Endothelial cell of umbilical vein (primary cell): ENCODE measurements around the gene RARRES2. TPM values are rescaled to one million over a fixed set of nuclear protein-coding genes. Genes with fewer than 3 reads are reported as not detected.

Experiments used
- BruUV-seq: library from RNA; stranded (reverse); fragments of 400-500 nt; replicated peaks from 2 replicates; lab custom pipeline; 2021; lab: Mats Ljungman, UMichigan
- CTCF ChIA-PET: fragments of 300-600, 350-600 bp; sonication (Branson Sonifier 250); formaldehyde crosslinking; loops from one replicate; lab custom pipeline; 2021; ENCODE audit warnings: antibody characterized with exemption, inconsistent platforms; lab: Charles Lee
- POLR2A ChIA-PET: fragments of 300-600, 350-600 bp; sonication (Branson Sonifier 250); formaldehyde crosslinking; loops from one replicate; lab custom pipeline; 2021; ENCODE audit warnings: antibody characterized with exemption, inconsistent platforms; lab: Charles Lee
- DNase-seq: peaks from one replicate; pipeline ENCODE4 v3.0.0-alpha.2; 2011; ENCODE audit warnings: low read depth, low spot score
- FAIRE-seq: peaks from 2 replicates; lab custom pipeline; 2011; peaks lifted over from hg19 to GRCh38; lab: Jason Lieb, UNC
- H2AFZ ChIP-seq: 2 replicates; pipeline ENCODE4 v1.6.0; 2012; ENCODE audit warnings: low read depth, low read length, control low read depth, inconsistent platforms
- H3K27ac ChIP-seq: 2 replicates; pipeline ENCODE4 v1.5.1; 2011; ENCODE audit warnings: low read depth, mild to moderate bottlenecking, control low read depth, low read length, moderate library complexity; ENCODE audit not compliant: insufficient read depth
- H3K27me3 ChIP-seq, 2 experiments: 2 replicates each; pipeline versions ENCODE4 v1.6.0 to v1.6.1; 2011; ENCODE audit warnings: low read length in 2 of 2, mixed read lengths in 1 of 2; ENCODE audit not compliant: control insufficient read depth in 2 of 2, insufficient read depth in 2 of 2
- H3K36me3 ChIP-seq, 2 experiments: 2 replicates in 1 of 2; 3 replicates in 1 of 2; pipeline ENCODE4 v1.5.1; 2011; ENCODE audit warnings: low read length in 2 of 2, mild to moderate bottlenecking in 1 of 2, moderate library complexity in 1 of 2; ENCODE audit not compliant: control insufficient read depth in 2 of 2, insufficient read depth in 2 of 2; ENCODE audit errors: extremely low read depth in 1 of 2
- H3K4me1 ChIP-seq: 3 replicates; pipeline ENCODE4 v1.5.1; 2011; ENCODE audit warnings: mild to moderate bottlenecking, low read length; ENCODE audit not compliant: control insufficient read depth, insufficient read depth; ENCODE audit errors: extremely low read depth
- H3K4me2 ChIP-seq: 2 replicates; pipeline ENCODE4 v1.6.1; 2011; ENCODE audit warnings: low read length, control low read depth, mixed read lengths; ENCODE audit not compliant: insufficient read depth
- H3K4me3 ChIP-seq, 3 experiments: fragments of 200-600 bp in 1 of 3; sonication (generic), shearing (Covaris generic) in 1 of 3; replicated peaks in 1 of 3; 2 replicates each; pipeline ENCODE4 v1.5.1; 2011 to 2016; ENCODE audit warnings: control low read depth in 3 of 3, low read length in 3 of 3, mild to moderate bottlenecking in 2 of 3, inconsistent platforms in 1 of 3, low read depth in 1 of 3, moderate library complexity in 1 of 3; ENCODE audit not compliant: insufficient read depth in 1 of 3
- H3K79me2 ChIP-seq: 2 replicates; pipeline ENCODE4 v1.6.0; 2012; ENCODE audit warnings: low read length, inconsistent platforms; ENCODE audit not compliant: control insufficient read depth, insufficient read depth
- H3K9ac ChIP-seq: replicated peaks from 2 replicates; pipeline ENCODE3; 2011; ENCODE audit warnings: low read length, control low read depth; ENCODE audit not compliant: insufficient read depth; ENCODE audit errors: extremely low read depth
- H3K9me1 ChIP-seq: replicated peaks from 3 replicates; pipeline ENCODE4 v1.6.0; 2011; ENCODE audit warnings: mild to moderate bottlenecking, low read length; ENCODE audit not compliant: control insufficient read depth, insufficient read depth; ENCODE audit errors: extremely low read depth
- H3K9me3 ChIP-seq: replicated peaks from 2 replicates; pipeline ENCODE4 v1.5.1; 2012; ENCODE audit warnings: low read length, inconsistent platforms; ENCODE audit not compliant: control insufficient read depth, insufficient read depth
- H4K20me1 ChIP-seq: replicated peaks from 2 replicates; pipeline ENCODE3; 2011; ENCODE audit warnings: mild to moderate bottlenecking, low read length; ENCODE audit not compliant: control insufficient read depth, insufficient read depth; ENCODE audit errors: extremely low read depth
- CTCF ChIP-seq, 2 donors: IDR thresholded peaks; 1 replicate in 1 of 2; 2 replicates in 1 of 2; pipeline ENCODE4 v1.5.1; 2011; ENCODE audit warnings: low read length in 2 of 2, mild to moderate bottlenecking in 2 of 2, moderate library complexity in 2 of 2, control low read depth in 1 of 2, inconsistent platforms in 1 of 2, low read depth in 1 of 2; ENCODE audit not compliant: insufficient read depth in 1 of 2; ENCODE audit errors: extremely low read depth in 1 of 2
- EZH2 ChIP-seq: IDR thresholded peaks from 2 replicates; pipeline ENCODE4 v1.6.1; 2012; ENCODE audit warnings: borderline replicate concordance, low read depth, mild to moderate bottlenecking, moderate library complexity, low read length, inconsistent platforms; ENCODE audit not compliant: severe bottlenecking
- GATA2 ChIP-seq: IDR thresholded peaks from 2 replicates; pipeline ENCODE4 v1.7.0; 2011; ENCODE audit warnings: low read depth, mild to moderate bottlenecking, moderate library complexity, mixed read lengths, low read length; ENCODE audit not compliant: insufficient read length, insufficient read depth
- JUN ChIP-seq: IDR thresholded peaks from 2 replicates; pipeline ENCODE4 v1.6.1; 2011; ENCODE audit warnings: borderline replicate concordance, low read depth; ENCODE audit not compliant: insufficient read length, insufficient read depth
- MYC ChIP-seq: IDR thresholded peaks from one replicate; pipeline ENCODE4 v1.6.1; 2011; ENCODE audit warnings: mild to moderate bottlenecking, low read depth, low read length
- POLR2A ChIP-seq: IDR thresholded peaks from 2 replicates; pipeline ENCODE4 v1.6.1; 2012; ENCODE audit warnings: low read depth, mild to moderate bottlenecking, control low read depth, low read length
- POLR2AphosphoS5 ChIP-seq: IDR thresholded peaks from 2 replicates; pipeline ENCODE4 v1.6.1; 2012; ENCODE audit warnings: low read depth, mild to moderate bottlenecking, control low read depth, low read length, moderate library complexity; ENCODE audit not compliant: insufficient read depth
- dilution Hi-C: fragments of 300-500 bp; cut with MboI; formaldehyde crosslinking; loops from one replicate; pipeline ENCODE4 v1.15.0; 2019; ENCODE audit warnings: low sequenced_read_pairs; ENCODE audit not compliant: extremely low pct_ligation_motif_present
- intact Hi-C: fragments of 100-400 bp; cut with micrococcal nuclease; formaldehyde crosslinking; loops from one replicate; pipeline ENCODE4 v1.10.0; 2022
- polyA plus RNA-seq, 4 experiments: library from polyadenylated mRNA; depleted of rRNA in 3 of 4; stranded (reverse) in 3 of 4; unstranded in 1 of 4; fragments of >200 nt; gene quantifications; 2 replicates each; pipeline versions ENCODE4 v1.2.1 to v1.2.3, GENCODE V29; 2011 to 2012; ENCODE audit warnings: missing spikeins in 1 of 4
- total RNA-seq: library from RNA; stranded (reverse); gene quantifications from 2 replicates; pipeline ENCODE4 v1.2.3, GENCODE V29; 2021

Gene RARRES2
- total and polyA plus RNA-seq, 2 donors (not counting 3 experiments of a cell fraction or from before 2014, with no cell fraction given), result not detected

- no peaks in the 10 kb centered on the region for H3K9me3 ChIP-seq
- no peak overlapping the region for H3K9ac ChIP-seq
- BruUV-seq, result no TSS peak
- H3K36me3 ChIP-seq, result peaks cover 15 to 37% of the 10 kb centered on the region in 2 experiments
- no peaks in the 10 kb centered on the region for H3K9me1 ChIP-seq
- peaks cover 17% of the 10 kb centered on the region for H3K4me1 ChIP-seq
- peak overlapping the region; percentile 57 for H3K27ac ChIP-seq
- CTCF ChIA-PET, result interaction anchor here (1.1 to 2.5 kb wide), 3 partner anchors 35 to 383 kb away, joined by 3 to 11 read pairs (median 3); a partner anchor contains a TSS
- no peaks in the 10 kb centered on the region for H3K27me3 ChIP-seq
- peak overlapping the region in 1 of 3 experiments; percentile 79 for H3K4me3 ChIP-seq
- DNase-seq, result no peak
- dilution Hi-C loops, result no loop called here
- H3K79me2 ChIP-seq, result peaks cover 54% of the 10 kb centered on the region
- intact Hi-C loops, result loop anchor here (10.0 kb wide), 1 partner anchor 194 kb away; the partner anchor contains the start of gene GIMAP4
- no peak overlapping the region for H2AFZ ChIP-seq
- no peaks in the 10 kb centered on the region for H4K20me1 ChIP-seq
- H3K4me2 ChIP-seq, result peak overlapping the region; percentile 38
- no peak for FAIRE-seq
- POLR2A ChIA-PET, result interaction anchor here (2.4 kb wide), 1 partner anchor 8 kb away, joined by 13 read pairs; the partner anchor contains the start of gene ZNF775
- no peak for TF ChIP-seq POLR2A
- no peak for TF ChIP-seq POLR2AphosphoS5
- no peak for TF ChIP-seq MYC
- no peak for TF ChIP-seq JUN
- no peak for TF ChIP-seq GATA2
- TF ChIP-seq CTCF (IDR thresholded peaks at IDR 0.05; ENCODE audit: extremely low read depth in 1 of 2, insufficient read depth in 1 of 2, low read depth in 1 of 2, low read length in 2 of 2), result no peak
- no peak for TF ChIP-seq EZH2
Observed at GRCh38 chr7:150370612-150371071, 29.2 kb upstream of the RARRES2 start.
